Ovary (tissue), 9 donors: ENCODE results near the gene FHAD1. TPM values are rescaled to one million over a fixed set of nuclear protein-coding genes. Genes with fewer than 3 reads are reported as not detected.
A peak's percentile ranks its signal among the peaks of the same experiment; 100 is the strongest.

ENCODE experiments used
- DNase-seq, 5 donors: peaks; one replicate each; pipeline ENCODE4 v3.0.0-alpha.2; 2019 to 2020
- H3K27ac ChIP-seq, 2 donors: fragments of 200-600 bp; one replicate each; pipeline versions ENCODE4 v1.5.1 to v1.8.0; 2019 to 2022
- H3K27me3 ChIP-seq: fragments of 200-600 bp; one replicate; pipeline ENCODE4 v1.8.0; 2022
- H3K36me3 ChIP-seq: fragments of 200-600 bp; sonication (generic); one replicate; pipeline ENCODE4 v1.5.1; 2019
- H3K4me1 ChIP-seq: one replicate; pipeline ENCODE4 v1.8.1; 2013; ENCODE audit warnings: mild to moderate bottlenecking, moderate library complexity; ENCODE audit not compliant: insufficient read depth
- H3K4me3 ChIP-seq: fragments of 200-600 bp; sonication (generic); one replicate; pipeline ENCODE4 v1.5.1; 2017
- H3K9me3 ChIP-seq, 2 donors: fragments of 200-600 bp in 1 of 2; sonication (generic) in 1 of 2; one replicate each; pipeline versions ENCODE4 v1.5.1 to v1.8.1; 2013 to 2019; ENCODE audit warnings: mild to moderate bottlenecking in 1 of 2, moderate library complexity in 1 of 2
- CTCF ChIP-seq, 3 donors: fragments of 450-650 bp in 2 of 3; fragments of 200-600 bp in 1 of 3; IDR thresholded peaks; one replicate each; pipeline versions ENCODE4 v1.5.1 to v1.8.0; 2016 to 2022; ENCODE audit warnings: antibody characterized with exemption in 3 of 3, mild to moderate bottlenecking in 1 of 3
- EP300 ChIP-seq: sonication (generic); formaldehyde crosslinking; IDR thresholded peaks from one replicate; pipeline ENCODE4 v1.6.1; 2017; ENCODE audit warnings: antibody characterized with exemption
- POLR2A ChIP-seq: fragments of 450-650 bp; IDR thresholded peaks from one replicate; pipeline ENCODE4 v1.6.1; 2017; ENCODE audit warnings: antibody characterized with exemption, mild to moderate bottlenecking, moderate library complexity
- WGBS, 3 donors: extraction: QIAGEN DNeasy Blood & Tissue Kit in 1 of 3; methylation state at CpG; one replicate each; pipeline versions ENCODE4 v1.1.5 to v1.1.7; 2013 to 2017; 5-methylcytosine and 5-hydroxymethylcytosine counted together
- intact Hi-C, 4 donors: fragments of 100-400 bp; cut with DNase I; formaldehyde crosslinking; loops; one replicate each; pipeline versions ENCODE4 v1.11.0 to v1.15.1; 2022 to 2023
- polyA plus RNA-seq, 2 donors: library from polyadenylated mRNA; stranded (reverse); fragments of 200-250 nt in 1 of 2; fragments of 350-450 nt in 1 of 2; fragmentation: Illumina TruSeq in 1 of 2; extraction: RNeasy Lipid Tissue Mini Kit (QIAGEN cat#74804) in 1 of 2; gene quantifications; one replicate each; pipeline ENCODE4 v1.2.3, GENCODE V29; 2013 to 2014
- total RNA-seq, 7 donors: library from RNA; depleted of rRNA in 2 of 7; stranded (reverse); fragments of >200 nt in 2 of 7; fragmentation: NEBNext Ultra II Directional in 3 of 7; extraction: Animal tissue kit (Norgen Biotek cat#: 25700) in 3 of 7; gene quantifications; one replicate each; pipeline versions ENCODE4 v1.1.0 to v1.2.4, GENCODE V29; 2016 to 2023
- donor health status: DM: no; HTN: no; CAD: no; lungs with moderate emphysema.
- donor health status: DM: no; HTN: no; CAD: no.
- donor health status: Bipolar disorder and iron deficiency.
- donor health status: DM: yes; HTN: yes; CAD: no.
- donor health status: DM: no; HTN: no; CAD: no.
- donor health status: DM: yes; HTN: yes; CAD: no.

The FHAD1 gene
- total and polyA plus RNA-seq, 9 donors, result 0.40 to 23.0 (median 1.4) TPM

- 87 to 94% (median 91%) methylated on average over 11 of the region's 11 CpGs for WGBS, 3 donors
- H3K27me3 ChIP-seq, result no peaks in the 10 kb centered on the region
- no peak for DNase-seq
Observed at GRCh38 chr1:15276691-15277446, 29.8 kb downstream of the FHAD1 start.

GRCh38 chr1:15277447-15277838, 30.4 kb downstream of the FHAD1 start:
- intact Hi-C loops, result loop anchor here in 1 of 4 donors (10.0 kb wide), 1 partner anchor 353 kb away; no protein-coding TSS in a partner anchor
- WGBS, 3 donors, result 87 to 94% (median 94%) methylated on average over 5 of the region's 5 CpGs
- no peak for DNase-seq

More at GRCh38 chr1:15276691-15277446, 29.8 kb downstream of the FHAD1 start:
- TF ChIP-seq CTCF (IDR thresholded peaks at IDR 0.05) (no peak), POLR2A (no peak), EP300 (no peak)
- Histone ChIP-seq H3K4me3 (no peak overlapping the region), H3K36me3 (no peaks in the 10 kb centered on the region), H3K4me1 (peaks cover 1% of the 10 kb centered on the region), H3K27ac (no peak overlapping the region), H3K9me3 (no peaks in the 10 kb centered on the region)
- intact Hi-C loops, result loop anchor here in 1 of 4 donors (10.0 kb wide), 1 partner anchor 352 kb away; no protein-coding TSS in a partner anchor

GRCh38 chr1:15277933-15278332, 30.9 kb downstream of the FHAD1 start:
- H3K27me3 ChIP-seq, result no peaks in the 10 kb centered on the region
- H3K36me3 ChIP-seq, result no peaks in the 10 kb centered on the region
- H3K27ac ChIP-seq, result no peak overlapping the region
- peaks cover 3% of the 10 kb centered on the region for H3K4me1 ChIP-seq
- 96 to 98% (median 97%) methylated on average over 4 of the region's 4 CpGs for WGBS, 3 donors
- intact Hi-C loops, result loop anchor here in 1 of 4 donors (10.0 kb wide), 1 partner anchor 353 kb away; no protein-coding TSS in a partner anchor
- H3K4me3 ChIP-seq, result no peak overlapping the region
- no peaks in the 10 kb centered on the region for H3K9me3 ChIP-seq
- no peak for DNase-seq
- TF ChIP-seq CTCF (IDR thresholded peaks at IDR 0.05) (no peak), POLR2A (no peak), EP300 (no peak)

More at GRCh38 chr1:15277447-15277838, 30.4 kb downstream of the FHAD1 start:
- no peaks in the 10 kb centered on the region for H3K36me3 ChIP-seq
- H3K4me1 ChIP-seq, result peaks cover 1% of the 10 kb centered on the region
- H3K9me3 ChIP-seq, result no peaks in the 10 kb centered on the region
- TF ChIP-seq POLR2A, result no peak
- no peak for TF ChIP-seq CTCF (IDR thresholded peaks at IDR 0.05)
- no peak for TF ChIP-seq EP300
- H3K27me3 ChIP-seq, result no peaks in the 10 kb centered on the region
- no peak overlapping the region for H3K27ac ChIP-seq
- H3K4me3 ChIP-seq, result no peak overlapping the region

DNA sequence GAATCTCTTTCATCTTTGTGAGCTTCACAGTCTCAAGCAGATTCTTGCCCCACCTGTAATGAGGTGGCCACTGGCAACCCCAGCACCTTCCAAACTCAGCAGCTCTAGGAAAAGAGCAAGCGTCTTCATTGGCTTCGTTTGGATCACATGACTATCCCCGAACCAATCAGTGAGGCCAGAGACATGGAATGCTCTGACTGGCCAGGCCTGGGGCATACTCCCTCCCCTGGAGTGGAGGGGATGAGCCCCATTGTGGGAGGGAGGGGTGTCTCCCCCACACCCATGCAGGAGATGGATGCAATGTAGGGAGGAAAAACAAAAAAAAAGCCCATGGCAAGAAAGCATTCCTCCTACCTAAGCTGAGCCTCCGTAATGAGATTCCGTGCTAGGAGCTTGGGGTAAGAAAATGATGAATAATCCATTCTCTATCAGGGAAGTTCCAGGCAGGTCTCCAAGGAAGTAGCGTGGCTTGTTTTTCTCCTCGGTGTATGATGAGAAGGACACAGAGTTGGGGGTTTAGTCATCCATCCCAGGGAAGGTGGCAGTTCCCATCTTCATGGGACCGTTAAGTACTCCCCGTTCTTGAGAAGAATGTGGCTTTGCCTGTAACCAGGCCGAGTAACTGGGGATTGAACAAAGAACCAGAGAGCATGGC, 32.7 kb downstream of the FHAD1 start:
- no peaks in the 10 kb centered on the region for H3K9me3 ChIP-seq
- no peak for TF ChIP-seq POLR2A
- TF ChIP-seq CTCF (IDR thresholded peaks at IDR 0.05), result no peak
- TF ChIP-seq EP300, result no peak
- WGBS, 3 donors, result 55 to 61% (median 59%) methylated on average over 10 of the region's 10 CpGs
- no peak overlapping the region for H3K4me3 ChIP-seq
- peak in 1 of 5 donors; percentile 26 for DNase-seq
- H3K4me1 ChIP-seq, result peaks cover 7% of the 10 kb centered on the region
- no peak overlapping the region for H3K27ac ChIP-seq
- no peaks in the 10 kb centered on the region for H3K27me3 ChIP-seq
- intact Hi-C loops, result loop anchor here in 1 of 4 donors (10.0 kb wide), 1 partner anchor 355 kb away; no protein-coding TSS in a partner anchor
- H3K36me3 ChIP-seq, result no peaks in the 10 kb centered on the region
